ENCODE data around the gene VIT. TPM values are rescaled to one million over a fixed set of nuclear protein-coding genes. Genes with fewer than 3 reads are reported as not detected.

VIT gene
- total RNA-seq, 4 donors from 2014 or later, result 1.2 to 5.0 (median 3.8) TPM

- no peaks in the 10 kb centered on the region for H3K9me3 ChIP-seq
- no peaks in the 10 kb centered on the region for H3K27me3 ChIP-seq
- TF ChIP-seq CTCF (IDR thresholded peaks at IDR 0.05) (no peak), POLR2A (IDR thresholded peaks at IDR 0.05) (no peak)
- no peak for DNase-seq
- H3K4me1 ChIP-seq, result no peaks in the 10 kb centered on the region
- no peak overlapping the region for H3K27ac ChIP-seq
- no peaks in the 10 kb centered on the region for H3K36me3 ChIP-seq
- H3K4me3 ChIP-seq, result no peak overlapping the region
Observed at GRCh38 chr2:36706021-36706876, 9.7 kb downstream of the VIT start.

GRCh38 chr2:36707050-36707449 is 10.5 kb downstream of the VIT start:
- Histone ChIP-seq H3K4me3 (no peak overlapping the region), H3K4me1 (no peaks in the 10 kb centered on the region), H3K27ac (no peak overlapping the region), H3K27me3 (no peaks in the 10 kb centered on the region), H3K36me3 (no peaks in the 10 kb centered on the region), H3K9me3 (no peaks in the 10 kb centered on the region)
- TF ChIP-seq CTCF (IDR thresholded peaks at IDR 0.05) (no peak), POLR2A (IDR thresholded peaks at IDR 0.05) (no peak)
- DNase-seq, result no peak

GRCh38 chr2:36708041-36708741 is 11.7 kb downstream of the VIT start:
- Histone ChIP-seq H3K27ac (no peak overlapping the region), H3K4me1 (no peaks in the 10 kb centered on the region), H3K36me3 (no peaks in the 10 kb centered on the region), H3K27me3 (no peaks in the 10 kb centered on the region), H3K4me3 (no peak overlapping the region), H3K9me3 (no peaks in the 10 kb centered on the region)
- no peak for TF ChIP-seq POLR2A (IDR thresholded peaks at IDR 0.05)
- no peak for TF ChIP-seq CTCF (IDR thresholded peaks at IDR 0.05)
- DNase-seq, result no peak

- no peaks in the 10 kb centered on the region for H3K27me3 ChIP-seq
- no peaks in the 10 kb centered on the region for H3K4me1 ChIP-seq
- no peaks in the 10 kb centered on the region for H3K9me3 ChIP-seq
- TF ChIP-seq POLR2A (IDR thresholded peaks at IDR 0.05), result no peak
- no peak for TF ChIP-seq CTCF (IDR thresholded peaks at IDR 0.05)
- no peak overlapping the region for H3K4me3 ChIP-seq
- no peaks in the 10 kb centered on the region for H3K36me3 ChIP-seq
- DNase-seq, result no peak
- H3K27ac ChIP-seq, result no peak overlapping the region
Observed at GRCh38 chr2:36710858-36711515, 14.5 kb downstream of the VIT start.

GRCh38 chr2:36711741-36712314 is 15.3 kb downstream of the VIT start:
- no peaks in the 10 kb centered on the region for H3K27me3 ChIP-seq
- H3K27ac ChIP-seq, result no peak overlapping the region
- no peaks in the 10 kb centered on the region for H3K4me1 ChIP-seq
- H3K4me3 ChIP-seq, result no peak overlapping the region
- no peak for DNase-seq
- no peaks in the 10 kb centered on the region for H3K36me3 ChIP-seq
- TF ChIP-seq CTCF (IDR thresholded peaks at IDR 0.05), result no peak
- TF ChIP-seq POLR2A (IDR thresholded peaks at IDR 0.05), result no peak
- H3K9me3 ChIP-seq, result no peaks in the 10 kb centered on the region

Data from Peyer's patch (tissue), 4 donors.